T-helper 2 cell treated with Interferon-gamma antibody and Interleukin-4, amounts not matched to agents 5 μg/mL and 100 μg/mL, for 36 hours (primary cell): ENCODE results near the gene WDR72.

Source experiments
- DNase-seq: peaks from one replicate; pipeline ENCODE4 v3.0.0; 2021; ENCODE audit warnings: low spot score
- H3K27ac Mint-ChIP-seq: one replicate; pipeline ENCODE4 v1.8.0; 2021; ENCODE audit warnings: mild to moderate bottlenecking, mixed read lengths
- H3K27me3 Mint-ChIP-seq: one replicate; pipeline ENCODE4 v1.8.0; 2021; ENCODE audit warnings: low read depth, mixed read lengths
- H3K36me3 Mint-ChIP-seq: one replicate; pipeline ENCODE4 v1.8.0; 2021; ENCODE audit warnings: low read depth, mixed read lengths
- H3K4me1 Mint-ChIP-seq: one replicate; pipeline ENCODE4 v1.8.0; 2021; ENCODE audit warnings: low read depth, mixed read lengths
- H3K4me3 Mint-ChIP-seq: one replicate; pipeline ENCODE4 v1.8.0; 2022; ENCODE audit warnings: mild to moderate bottlenecking, moderate library complexity, mixed read lengths
- H3K9me3 Mint-ChIP-seq: one replicate; pipeline ENCODE4 v1.8.0; 2021; ENCODE audit warnings: mixed read lengths

WDR72 gene

DNA sequence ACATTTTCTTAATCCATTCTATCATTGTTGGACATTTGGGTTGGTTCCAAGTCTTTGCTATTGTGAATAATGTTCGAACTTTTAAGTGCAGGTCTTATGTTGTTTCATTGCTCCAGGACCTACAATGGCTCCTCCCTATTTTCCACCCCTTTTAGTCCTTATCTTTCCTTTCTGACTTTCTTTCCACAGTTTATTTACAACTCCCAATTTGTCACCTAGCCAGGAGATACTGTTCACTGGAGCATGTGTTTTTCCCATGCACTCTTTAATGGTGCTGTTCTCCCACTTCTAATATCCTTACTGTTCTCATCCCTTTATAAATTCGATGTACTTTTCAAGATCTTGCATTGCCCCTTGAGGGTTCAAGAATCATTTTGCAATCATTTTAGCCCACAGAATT is 290.0 kb downstream of the WDR72 start:
- Mint-ChIP-seq H3K27ac (no peak overlapping the region), H3K27me3 (no peaks in the 10 kb centered on the region), H3K4me1 (no peaks in the 10 kb centered on the region), H3K4me3 (no peak overlapping the region), H3K9me3 (peaks cover 10% of the 10 kb centered on the region), H3K36me3 (no peaks in the 10 kb centered on the region)
- no peak for DNase-seq
